KMS-11 (cell line): ENCODE measurements around the gene RGS12.

Experiments used
- H2AFZ ChIP-seq: fragments of 200-600 bp; sonication (generic); 2 replicates; pipeline ENCODE4 v1.6.1; 2016; ENCODE audit warnings: antibody characterized with exemption, mixed run types, low read depth
- H3K27ac ChIP-seq: fragments of 200-600 bp; sonication (generic); 2 replicates; pipeline ENCODE4 v1.6.1; 2016; ENCODE audit warnings: mild to moderate bottlenecking, mixed run types
- H3K27me3 ChIP-seq: fragments of 200-600 bp; sonication (generic); 2 replicates; pipeline ENCODE4 v1.6.1; 2017; ENCODE audit warnings: mild to moderate bottlenecking, low read depth, mixed run types, moderate library complexity; ENCODE audit not compliant: insufficient read depth
- H3K36me3 ChIP-seq: fragments of 200-600 bp; sonication (generic); 2 replicates; pipeline ENCODE4 v1.6.1; 2017; ENCODE audit warnings: mild to moderate bottlenecking, mixed run types; ENCODE audit not compliant: insufficient read depth
- H3K4me1 ChIP-seq: fragments of 200-600 bp; sonication (generic); 2 replicates; pipeline ENCODE4 v1.6.1; 2016; ENCODE audit warnings: mild to moderate bottlenecking, low read depth, mixed run types; ENCODE audit not compliant: poor library complexity, severe bottlenecking
- H3K4me2 ChIP-seq: fragments of 200-600 bp; sonication (generic); 2 replicates; pipeline ENCODE4 v1.7.0; 2016; ENCODE audit warnings: mild to moderate bottlenecking, mixed run types
- H3K4me3 ChIP-seq: fragments of 200-600 bp; sonication (generic); IDR thresholded peaks from 2 replicates; pipeline ENCODE4 v1.6.1; 2017; ENCODE audit warnings: low read depth, low read length, mixed read lengths; ENCODE audit not compliant: insufficient read depth
- H3K79me2 ChIP-seq: fragments of 200-600 bp; sonication (generic); 2 replicates; pipeline ENCODE4 v1.6.1; 2016; ENCODE audit warnings: low read depth, mixed run types; ENCODE audit not compliant: insufficient read depth
- H3K9ac ChIP-seq: fragments of 200-600 bp; sonication (generic); 2 replicates; pipeline ENCODE4 v1.6.1; 2016; ENCODE audit warnings: mild to moderate bottlenecking, mixed run types
- H4K20me1 ChIP-seq: fragments of 200-600 bp; sonication (generic); 2 replicates; pipeline ENCODE4 v1.6.1; 2016; ENCODE audit warnings: mild to moderate bottlenecking, mixed run types; ENCODE audit not compliant: insufficient read depth
- CTCF ChIP-seq: fragments of 200-600 bp; sonication (generic); conservative IDR thresholded peaks from 2 replicates; pipeline ENCODE4 v1.6.1; 2017; ENCODE audit warnings: low read depth, mild to moderate bottlenecking, antibody characterized with exemption, low read length, moderate library complexity, mixed read lengths

RGS12 gene

GRCh38 chr4:3257103-3257555, 35.7 kb upstream of the RGS12 start:
- H3K27ac ChIP-seq: no peak overlapping the region
- H2AFZ ChIP-seq: no peak overlapping the region
- H3K79me2 ChIP-seq: no peaks in the 10 kb centered on the region
- no peak overlapping the region for H3K4me3 ChIP-seq
- H3K27me3 ChIP-seq: no peaks in the 10 kb centered on the region
- no peak overlapping the region for H3K4me2 ChIP-seq
- TF ChIP-seq CTCF: no peak
- H3K4me1 ChIP-seq: no peaks in the 10 kb centered on the region
- no peak overlapping the region for H3K9ac ChIP-seq
- H4K20me1 ChIP-seq: no peaks in the 10 kb centered on the region
- H3K36me3 ChIP-seq: no peaks in the 10 kb centered on the region

- H3K27ac ChIP-seq: no peak overlapping the region
- no peaks in the 10 kb centered on the region for H4K20me1 ChIP-seq
- no peaks in the 10 kb centered on the region for H3K27me3 ChIP-seq
- no peaks in the 10 kb centered on the region for H3K79me2 ChIP-seq
- no peak overlapping the region for H3K4me3 ChIP-seq
- no peak overlapping the region for H3K9ac ChIP-seq
- no peaks in the 10 kb centered on the region for H3K36me3 ChIP-seq
- H2AFZ ChIP-seq: no peak overlapping the region
- H3K4me2 ChIP-seq: no peak overlapping the region
- no peaks in the 10 kb centered on the region for H3K4me1 ChIP-seq
- TF ChIP-seq CTCF: no peak
Observed at GRCh38 chr4:3257556-3258482, 35.0 kb upstream of the RGS12 start.

- no peak overlapping the region for H3K4me3 ChIP-seq
- no peak overlapping the region for H3K27ac ChIP-seq
- H3K79me2 ChIP-seq: no peaks in the 10 kb centered on the region
- TF ChIP-seq CTCF: no peak
- H3K36me3 ChIP-seq: no peaks in the 10 kb centered on the region
- no peaks in the 10 kb centered on the region for H3K4me1 ChIP-seq
- no peaks in the 10 kb centered on the region for H4K20me1 ChIP-seq
- no peak overlapping the region for H3K4me2 ChIP-seq
- no peak overlapping the region for H2AFZ ChIP-seq
- H3K27me3 ChIP-seq: no peaks in the 10 kb centered on the region
- no peak overlapping the region for H3K9ac ChIP-seq
Observed at GRCh38 chr4:3261411-3262207, 31.2 kb upstream of the RGS12 start.

GRCh38 chr4:3262208-3263052, 30.4 kb upstream of the RGS12 start:
- Histone ChIP-seq H3K27ac (no peak overlapping the region), H3K9ac (no peak overlapping the region), H2AFZ (no peak overlapping the region), H3K27me3 (no peaks in the 10 kb centered on the region), H3K36me3 (no peaks in the 10 kb centered on the region), H3K4me2 (no peak overlapping the region), H3K4me3 (no peak overlapping the region), H4K20me1 (no peaks in the 10 kb centered on the region), H3K79me2 (no peaks in the 10 kb centered on the region), H3K4me1 (no peaks in the 10 kb centered on the region)
- no peak for TF ChIP-seq CTCF
